ENCODE measurements around the gene MANBA.

MANBA gene

DNA sequence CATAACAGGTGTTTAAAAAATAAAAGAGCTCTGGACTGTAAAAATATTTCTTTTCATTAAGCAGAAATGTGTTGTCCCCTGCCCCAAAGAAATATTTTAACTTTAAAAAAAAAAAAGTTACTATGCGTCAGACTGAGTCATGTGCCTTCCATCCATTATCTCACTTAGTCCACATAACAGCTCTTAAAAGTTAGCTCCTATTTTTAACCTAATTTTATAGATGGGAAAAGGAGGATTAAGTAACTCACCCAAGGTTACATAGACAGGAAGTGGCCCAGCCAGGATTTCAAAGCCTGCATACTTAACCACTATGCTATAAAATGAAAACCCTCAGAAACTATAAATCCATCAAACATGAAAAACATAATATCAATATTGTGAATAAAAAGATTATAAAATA, 97.7 kb downstream of the MANBA start:
- Histone ChIP-seq H3K9ac (ENCODE audit: low read length) (no peak overlapping the region), H3K36me3 (ENCODE audit: low read length) (no peaks in the 10 kb centered on the region), H3K9me3 (ENCODE audit: insufficient read depth, low read length) (no peaks in the 10 kb centered on the region), H3K4me3 (ENCODE audit: insufficient read depth, low read length, poor library complexity, severe bottlenecking) (no peak overlapping the region), H3K27ac (ENCODE audit: low read depth, low read length) (no peak overlapping the region), H2AFZ (ENCODE audit: low read depth, low read length, severe bottlenecking) (no peak overlapping the region), H3K4me2 (ENCODE audit: low read depth, low read length, poor library complexity, severe bottlenecking) (no peak overlapping the region), H4K20me1 (ENCODE audit: low read depth, low read length) (no peaks in the 10 kb centered on the region), H3K79me2 (ENCODE audit: insufficient read depth, low read length) (no peaks in the 10 kb centered on the region), H3K27me3 (ENCODE audit: low read length) (no peaks in the 10 kb centered on the region), H3K9me2 (replicated peaks; ENCODE audit: insufficient read depth, low read length) (no peaks in the 10 kb centered on the region), H3F3A (ENCODE audit: insufficient read depth) (no peaks in the 10 kb centered on the region)
- no peak for TF ChIP-seq EZH2phosphoT487 (conservative IDR thresholded peaks at IDR 0.05; ENCODE audit: low read length)
- TF ChIP-seq, protein P1, sequence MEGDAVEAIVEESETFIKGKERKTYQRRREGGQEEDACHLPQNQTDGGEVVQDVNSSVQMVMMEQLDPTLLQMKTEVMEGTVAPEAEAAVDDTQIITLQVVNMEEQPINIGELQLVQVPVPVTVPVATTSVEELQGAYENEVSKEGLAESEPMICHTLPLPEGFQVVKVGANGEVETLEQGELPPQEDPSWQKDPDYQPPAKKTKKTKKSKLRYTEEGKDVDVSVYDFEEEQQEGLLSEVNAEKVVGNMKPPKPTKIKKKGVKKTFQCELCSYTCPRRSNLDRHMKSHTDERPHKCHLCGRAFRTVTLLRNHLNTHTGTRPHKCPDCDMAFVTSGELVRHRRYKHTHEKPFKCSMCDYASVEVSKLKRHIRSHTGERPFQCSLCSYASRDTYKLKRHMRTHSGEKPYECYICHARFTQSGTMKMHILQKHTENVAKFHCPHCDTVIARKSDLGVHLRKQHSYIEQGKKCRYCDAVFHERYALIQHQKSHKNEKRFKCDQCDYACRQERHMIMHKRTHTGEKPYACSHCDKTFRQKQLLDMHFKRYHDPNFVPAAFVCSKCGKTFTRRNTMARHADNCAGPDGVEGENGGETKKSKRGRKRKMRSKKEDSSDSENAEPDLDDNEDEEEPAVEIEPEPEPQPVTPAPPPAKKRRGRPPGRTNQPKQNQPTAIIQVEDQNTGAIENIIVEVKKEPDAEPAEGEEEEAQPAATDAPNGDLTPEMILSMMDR (IDR thresholded peaks at IDR 0.05; ENCODE audit: insufficient read depth, low read length, poor library complexity, severe bottlenecking) = no peak

- no peaks in the 10 kb centered on the region for H3F3A ChIP-seq (ENCODE audit: insufficient read depth)
- H3K36me3 ChIP-seq (ENCODE audit: low read length) = no peaks in the 10 kb centered on the region
- H3K9me3 ChIP-seq (ENCODE audit: insufficient read depth, low read length) = no peaks in the 10 kb centered on the region
- no peak overlapping the region for H3K4me2 ChIP-seq (ENCODE audit: low read depth, low read length, poor library complexity, severe bottlenecking)
- H3K9ac ChIP-seq (ENCODE audit: low read length) = no peak overlapping the region
- H3K79me2 ChIP-seq (ENCODE audit: insufficient read depth, low read length) = no peaks in the 10 kb centered on the region
- TF ChIP-seq, protein P1 (IDR thresholded peaks at IDR 0.05; ENCODE audit: insufficient read depth, low read length, poor library complexity, severe bottlenecking) = no peak
- TF ChIP-seq EZH2phosphoT487 (conservative IDR thresholded peaks at IDR 0.05; ENCODE audit: low read length) = no peak
- no peak overlapping the region for H3K27ac ChIP-seq (ENCODE audit: low read depth, low read length)
- H3K27me3 ChIP-seq (ENCODE audit: low read length) = no peaks in the 10 kb centered on the region
- H4K20me1 ChIP-seq (ENCODE audit: low read depth, low read length) = no peaks in the 10 kb centered on the region
- no peaks in the 10 kb centered on the region for H3K9me2 ChIP-seq (replicated peaks; ENCODE audit: insufficient read depth, low read length)
- no peak overlapping the region for H2AFZ ChIP-seq (ENCODE audit: low read depth, low read length, severe bottlenecking)
- H3K4me3 ChIP-seq (ENCODE audit: insufficient read depth, low read length, poor library complexity, severe bottlenecking) = no peak overlapping the region
Observed at GRCh38 chr4:102657206-102657605, 103.6 kb downstream of the MANBA start.

DNA sequence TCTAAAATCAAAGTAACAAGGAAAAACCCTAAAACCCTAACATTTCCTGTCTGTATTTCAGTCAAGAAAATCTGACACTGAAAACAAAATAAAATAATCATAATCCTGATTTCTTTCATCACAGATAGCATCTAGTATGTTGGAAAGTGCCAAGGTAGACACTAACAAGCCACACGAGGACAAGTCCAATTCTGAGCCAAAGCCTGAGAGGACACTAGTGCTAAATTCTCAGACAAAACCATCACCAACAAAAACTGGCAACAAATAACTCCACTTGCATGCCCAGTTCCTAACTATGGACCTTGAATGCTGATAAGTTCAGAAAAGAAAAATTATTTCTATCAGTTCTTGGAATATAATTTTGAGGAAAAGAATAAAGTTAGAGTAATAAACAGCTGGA, 113.7 kb downstream of the MANBA start:
- no peak overlapping the region for H2AFZ ChIP-seq (ENCODE audit: low read depth, low read length, severe bottlenecking)
- H3K27ac ChIP-seq (ENCODE audit: low read depth, low read length) = no peak overlapping the region
- H3K27me3 ChIP-seq (ENCODE audit: low read length) = no peaks in the 10 kb centered on the region
- no peaks in the 10 kb centered on the region for H4K20me1 ChIP-seq (ENCODE audit: low read depth, low read length)
- H3K9ac ChIP-seq (ENCODE audit: low read length) = no peak overlapping the region
- no peaks in the 10 kb centered on the region for H3K36me3 ChIP-seq (ENCODE audit: low read length)
- H3K9me3 ChIP-seq (ENCODE audit: insufficient read depth, low read length) = no peaks in the 10 kb centered on the region
- H3K4me3 ChIP-seq (ENCODE audit: insufficient read depth, low read length, poor library complexity, severe bottlenecking) = no peak overlapping the region
- no peaks in the 10 kb centered on the region for H3F3A ChIP-seq (ENCODE audit: insufficient read depth)
- no peaks in the 10 kb centered on the region for H3K9me2 ChIP-seq (replicated peaks; ENCODE audit: insufficient read depth, low read length)
- H3K79me2 ChIP-seq (ENCODE audit: insufficient read depth, low read length) = no peaks in the 10 kb centered on the region
- H3K4me2 ChIP-seq (ENCODE audit: low read depth, low read length, poor library complexity, severe bottlenecking) = no peak overlapping the region
- no peak for TF ChIP-seq EZH2phosphoT487 (conservative IDR thresholded peaks at IDR 0.05; ENCODE audit: low read length)
- TF ChIP-seq, protein P1 (IDR thresholded peaks at IDR 0.05; ENCODE audit: insufficient read depth, low read length, poor library complexity, severe bottlenecking) = no peak
